Measurements from ENCODE around the gene MYH11.

DNA sequence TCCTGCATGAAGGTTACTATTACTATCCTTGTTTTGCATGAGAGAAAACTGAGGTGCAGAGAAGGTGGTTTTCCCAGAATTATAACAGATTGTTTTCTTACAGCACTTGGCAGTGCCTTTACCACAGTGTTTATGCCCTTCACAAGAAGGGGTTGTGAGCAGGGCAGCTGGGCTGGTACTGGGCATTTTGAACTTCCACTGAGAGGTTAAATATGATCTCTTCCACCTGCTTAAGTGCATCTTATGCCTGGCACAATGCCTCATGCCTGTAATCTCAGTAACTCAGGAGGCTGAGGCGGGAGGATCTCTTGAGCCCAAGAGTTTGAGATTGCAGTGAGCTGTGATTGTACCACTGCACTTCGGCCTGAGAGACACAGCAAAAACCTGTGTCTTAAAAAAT lies 170.5 kb downstream of the MYH11 start:
- TF ChIP-seq CTCF (IDR thresholded peaks at IDR 0.05) (no peak), EZH2phosphoT487 (IDR thresholded peaks at IDR 0.05) (no peak)

Measured in neural progenitor cell (in vitro differentiated cells).